ENCODE data around the gene CA14.

DNA sequence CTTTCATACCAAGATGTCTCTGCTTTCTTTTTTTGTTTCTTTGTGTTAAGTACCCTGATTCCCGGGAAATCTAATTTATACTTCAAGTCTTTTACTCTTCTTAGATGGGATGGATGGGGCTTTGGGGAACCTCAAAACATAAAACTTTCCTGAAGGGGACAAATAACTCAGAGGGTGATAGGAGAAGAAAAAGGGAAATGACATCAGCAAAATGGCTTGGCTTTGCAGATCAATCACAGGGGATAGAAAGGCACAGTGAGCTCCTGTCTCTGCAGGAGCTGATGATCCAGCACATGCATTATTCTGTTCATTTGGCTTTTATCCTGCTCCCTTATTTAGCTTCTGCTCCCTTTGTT is 1.4 kb upstream of the CA14 start:
- TF ChIP-seq, protein P1, sequence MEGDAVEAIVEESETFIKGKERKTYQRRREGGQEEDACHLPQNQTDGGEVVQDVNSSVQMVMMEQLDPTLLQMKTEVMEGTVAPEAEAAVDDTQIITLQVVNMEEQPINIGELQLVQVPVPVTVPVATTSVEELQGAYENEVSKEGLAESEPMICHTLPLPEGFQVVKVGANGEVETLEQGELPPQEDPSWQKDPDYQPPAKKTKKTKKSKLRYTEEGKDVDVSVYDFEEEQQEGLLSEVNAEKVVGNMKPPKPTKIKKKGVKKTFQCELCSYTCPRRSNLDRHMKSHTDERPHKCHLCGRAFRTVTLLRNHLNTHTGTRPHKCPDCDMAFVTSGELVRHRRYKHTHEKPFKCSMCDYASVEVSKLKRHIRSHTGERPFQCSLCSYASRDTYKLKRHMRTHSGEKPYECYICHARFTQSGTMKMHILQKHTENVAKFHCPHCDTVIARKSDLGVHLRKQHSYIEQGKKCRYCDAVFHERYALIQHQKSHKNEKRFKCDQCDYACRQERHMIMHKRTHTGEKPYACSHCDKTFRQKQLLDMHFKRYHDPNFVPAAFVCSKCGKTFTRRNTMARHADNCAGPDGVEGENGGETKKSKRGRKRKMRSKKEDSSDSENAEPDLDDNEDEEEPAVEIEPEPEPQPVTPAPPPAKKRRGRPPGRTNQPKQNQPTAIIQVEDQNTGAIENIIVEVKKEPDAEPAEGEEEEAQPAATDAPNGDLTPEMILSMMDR (IDR thresholded peaks at IDR 0.05; ENCODE audit: low read length): no peak
- TF ChIP-seq EZH2 (IDR thresholded peaks at IDR 0.05; ENCODE audit: borderline replicate concordance, low read length): no peak
